Panc1 (cell line): ENCODE measurements around the gene AMN.

Source experiments
- POLR2AphosphoS5 ChIP-seq: IDR thresholded peaks from 2 replicates; pipeline ENCODE4 v1.6.1; 2012; ENCODE audit warnings: mild to moderate bottlenecking, low read depth, low read length, moderate library complexity
- SIN3A ChIP-seq: IDR thresholded peaks from 2 replicates; pipeline ENCODE4 v1.6.1; 2012; ENCODE audit warnings: low read depth, mild to moderate bottlenecking, low read length, moderate library complexity, borderline replicate concordance; ENCODE audit not compliant: insufficient read depth
- TCF7L2 ChIP-seq: IDR thresholded peaks from 2 replicates; pipeline ENCODE4 v1.6.1; 2011; ENCODE audit warnings: mild to moderate bottlenecking, low read depth, low read length, inconsistent platforms
- TF ChIP-seq, protein P1 (sequence below): fragments of 450-650 bp; IDR thresholded peaks from 2 replicates; pipeline ENCODE4 v1.5.1; 2017; ENCODE audit warnings: mild to moderate bottlenecking
- TF ChIP-seq, protein P2 (sequence below), 2 experiments: IDR thresholded peaks; 2 replicates each; pipeline ENCODE4 v1.6.1; 2011 to 2012; ENCODE audit warnings: low read depth in 2 of 2, control low read depth in 1 of 2, low read length in 1 of 2, mild to moderate bottlenecking in 1 of 2, moderate library complexity in 1 of 2; ENCODE audit not compliant: insufficient read depth in 1 of 2

DNA sequence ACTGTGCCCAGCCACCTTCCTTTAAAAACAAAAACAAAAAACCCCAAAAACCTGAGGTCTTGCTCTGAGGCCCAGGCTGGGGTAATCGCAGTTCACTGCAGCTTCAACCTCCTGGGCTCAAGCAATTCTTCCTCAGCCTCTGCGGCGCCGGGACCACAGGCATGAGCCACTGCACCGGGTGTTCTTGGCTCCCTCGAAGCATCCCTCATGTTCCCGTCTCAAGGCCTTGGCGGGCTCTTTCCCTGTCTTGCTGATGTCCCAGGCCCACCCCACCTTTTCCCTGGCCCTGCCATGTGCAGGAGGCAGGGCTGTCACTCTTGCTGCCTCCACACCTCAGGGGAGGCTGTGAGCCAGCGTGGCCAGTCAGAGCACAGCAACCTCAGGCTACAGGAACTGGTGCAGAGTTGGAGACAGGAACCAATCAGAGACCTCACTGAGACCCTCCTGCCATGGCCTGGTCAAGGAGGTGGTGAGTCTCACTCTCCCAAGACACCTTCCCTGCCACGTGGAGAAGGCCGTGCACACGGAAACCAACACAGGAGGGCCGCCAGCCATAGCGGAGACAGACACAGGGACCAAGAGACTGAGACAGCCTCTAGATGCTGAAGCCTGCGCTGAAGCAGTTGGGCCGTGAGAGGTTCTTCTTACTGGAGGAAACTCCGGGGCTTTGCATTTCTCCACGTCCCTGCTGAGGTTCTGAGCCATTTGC lies 6.0 kb upstream of the AMN start:
- TF ChIP-seq, protein P1, sequence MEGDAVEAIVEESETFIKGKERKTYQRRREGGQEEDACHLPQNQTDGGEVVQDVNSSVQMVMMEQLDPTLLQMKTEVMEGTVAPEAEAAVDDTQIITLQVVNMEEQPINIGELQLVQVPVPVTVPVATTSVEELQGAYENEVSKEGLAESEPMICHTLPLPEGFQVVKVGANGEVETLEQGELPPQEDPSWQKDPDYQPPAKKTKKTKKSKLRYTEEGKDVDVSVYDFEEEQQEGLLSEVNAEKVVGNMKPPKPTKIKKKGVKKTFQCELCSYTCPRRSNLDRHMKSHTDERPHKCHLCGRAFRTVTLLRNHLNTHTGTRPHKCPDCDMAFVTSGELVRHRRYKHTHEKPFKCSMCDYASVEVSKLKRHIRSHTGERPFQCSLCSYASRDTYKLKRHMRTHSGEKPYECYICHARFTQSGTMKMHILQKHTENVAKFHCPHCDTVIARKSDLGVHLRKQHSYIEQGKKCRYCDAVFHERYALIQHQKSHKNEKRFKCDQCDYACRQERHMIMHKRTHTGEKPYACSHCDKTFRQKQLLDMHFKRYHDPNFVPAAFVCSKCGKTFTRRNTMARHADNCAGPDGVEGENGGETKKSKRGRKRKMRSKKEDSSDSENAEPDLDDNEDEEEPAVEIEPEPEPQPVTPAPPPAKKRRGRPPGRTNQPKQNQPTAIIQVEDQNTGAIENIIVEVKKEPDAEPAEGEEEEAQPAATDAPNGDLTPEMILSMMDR, result no peak
- TF ChIP-seq TCF7L2, result no peak
- TF ChIP-seq, protein P2, sequence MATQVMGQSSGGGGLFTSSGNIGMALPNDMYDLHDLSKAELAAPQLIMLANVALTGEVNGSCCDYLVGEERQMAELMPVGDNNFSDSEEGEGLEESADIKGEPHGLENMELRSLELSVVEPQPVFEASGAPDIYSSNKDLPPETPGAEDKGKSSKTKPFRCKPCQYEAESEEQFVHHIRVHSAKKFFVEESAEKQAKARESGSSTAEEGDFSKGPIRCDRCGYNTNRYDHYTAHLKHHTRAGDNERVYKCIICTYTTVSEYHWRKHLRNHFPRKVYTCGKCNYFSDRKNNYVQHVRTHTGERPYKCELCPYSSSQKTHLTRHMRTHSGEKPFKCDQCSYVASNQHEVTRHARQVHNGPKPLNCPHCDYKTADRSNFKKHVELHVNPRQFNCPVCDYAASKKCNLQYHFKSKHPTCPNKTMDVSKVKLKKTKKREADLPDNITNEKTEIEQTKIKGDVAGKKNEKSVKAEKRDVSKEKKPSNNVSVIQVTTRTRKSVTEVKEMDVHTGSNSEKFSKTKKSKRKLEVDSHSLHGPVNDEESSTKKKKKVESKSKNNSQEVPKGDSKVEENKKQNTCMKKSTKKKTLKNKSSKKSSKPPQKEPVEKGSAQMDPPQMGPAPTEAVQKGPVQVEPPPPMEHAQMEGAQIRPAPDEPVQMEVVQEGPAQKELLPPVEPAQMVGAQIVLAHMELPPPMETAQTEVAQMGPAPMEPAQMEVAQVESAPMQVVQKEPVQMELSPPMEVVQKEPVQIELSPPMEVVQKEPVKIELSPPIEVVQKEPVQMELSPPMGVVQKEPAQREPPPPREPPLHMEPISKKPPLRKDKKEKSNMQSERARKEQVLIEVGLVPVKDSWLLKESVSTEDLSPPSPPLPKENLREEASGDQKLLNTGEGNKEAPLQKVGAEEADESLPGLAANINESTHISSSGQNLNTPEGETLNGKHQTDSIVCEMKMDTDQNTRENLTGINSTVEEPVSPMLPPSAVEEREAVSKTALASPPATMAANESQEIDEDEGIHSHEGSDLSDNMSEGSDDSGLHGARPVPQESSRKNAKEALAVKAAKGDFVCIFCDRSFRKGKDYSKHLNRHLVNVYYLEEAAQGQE (IDR thresholded peaks at IDR 0.05; ENCODE audit: insufficient read depth in 1 of 2, low read depth in 2 of 2, low read length in 1 of 2), result no peak
- TF ChIP-seq POLR2AphosphoS5, result no peak
- TF ChIP-seq SIN3A, result no peak
